GM18526 (cell line): ENCODE data around the gene ATP10A.

ENCODE experiments used
- POLR2A ChIP-seq: IDR thresholded peaks from 3 replicates; pipeline ENCODE4 v1.6.1; 2011; ENCODE audit not compliant: insufficient read length; ENCODE audit errors: extremely low read depth

ATP10A gene

GRCh38 chr15:25767356-25768151 is 95.6 kb downstream of the ATP10A start:
- no peak for TF ChIP-seq POLR2A

- no peak for TF ChIP-seq POLR2A
These were observed 96.7 kb downstream of the ATP10A start for GRCh38 chr15:25766417-25766816.

GRCh38 chr15:25764980-25765735 is 98.0 kb downstream of the ATP10A start:
- TF ChIP-seq POLR2A, result no peak

- no peak for TF ChIP-seq POLR2A
These were observed 99.2 kb downstream of the ATP10A start for GRCh38 chr15:25763954-25764353.

- no peak for TF ChIP-seq POLR2A
These were observed 99.8 kb downstream of the ATP10A start for GRCh38 chr15:25763331-25763751.

GRCh38 chr15:25761971-25762662 is 101.0 kb downstream of the ATP10A start:
- TF ChIP-seq POLR2A, result no peak

GRCh38 chr15:25759421-25759820 is 103.7 kb downstream of the ATP10A start:
- TF ChIP-seq POLR2A, result no peak

- no peak for TF ChIP-seq POLR2A
These were observed 119.4 kb downstream of the ATP10A start for GRCh38 chr15:25743548-25744275.

- TF ChIP-seq POLR2A, result no peak
These were observed 120.2 kb downstream of the ATP10A start for GRCh38 chr15:25742776-25743547.

- TF ChIP-seq POLR2A, result no peak
These were observed 120.9 kb downstream of the ATP10A start for GRCh38 chr15:25742041-25742730.

GRCh38 chr15:25741256-25741580 is 121.9 kb downstream of the ATP10A start:
- no peak for TF ChIP-seq POLR2A

GRCh38 chr15:25740383-25741255 is 122.5 kb downstream of the ATP10A start:
- TF ChIP-seq POLR2A, result no peak

GRCh38 chr15:25739687-25740121 is 123.4 kb downstream of the ATP10A start:
- no peak for TF ChIP-seq POLR2A
